Mesenchymal stem cell (in vitro differentiated cells and primary cell): ENCODE results near the gene FBN3.
"Not testable (repeated sequence)": the region's sequence is repeated elsewhere in the genome, so short reads cannot be mapped to it uniquely, and the experiment has no call there.

ENCODE experiments used
- DNase-seq: peaks from one replicate; pipeline ENCODE4 v3.0.0-alpha.2; 2013
- H2AFZ ChIP-seq: one replicate; pipeline ENCODE4 v1.6.1; 2013; ENCODE audit warnings: low read depth, mild to moderate bottlenecking, control low read depth, inconsistent platforms, low read length, moderate library complexity
- H2AK5ac ChIP-seq: 2 replicates; pipeline ENCODE4 v1.6.1; 2013; ENCODE audit warnings: low read length, moderate library complexity, mild to moderate bottlenecking, inconsistent platforms; ENCODE audit not compliant: severe bottlenecking
- H2BK120ac ChIP-seq: one replicate; pipeline ENCODE4 v1.6.1; 2013; ENCODE audit warnings: low read depth, mild to moderate bottlenecking, inconsistent platforms, low read length, moderate library complexity
- H2BK12ac ChIP-seq, 2 experiments: one replicate each; pipeline ENCODE4 v1.6.1; 2013; ENCODE audit warnings: inconsistent platforms in 2 of 2, low read length in 2 of 2, mild to moderate bottlenecking in 2 of 2, moderate library complexity in 2 of 2, control low read depth in 1 of 2
- H2BK15ac ChIP-seq: one replicate; pipeline ENCODE4 v1.6.1; 2013; ENCODE audit warnings: mild to moderate bottlenecking, low read depth, inconsistent platforms; ENCODE audit not compliant: poor library complexity, severe bottlenecking
- H2BK5ac ChIP-seq: 2 replicates; pipeline ENCODE4 v1.6.1; 2013; ENCODE audit warnings: low read depth, mild to moderate bottlenecking, low read length, control low read depth, inconsistent platforms; ENCODE audit not compliant: poor library complexity, severe bottlenecking
- H3K14ac ChIP-seq, 2 experiments: one replicate each; pipeline ENCODE4 v1.6.1; 2013; ENCODE audit warnings: inconsistent platforms in 2 of 2, low read length in 2 of 2, control low read depth in 1 of 2, mild to moderate bottlenecking in 1 of 2, moderate library complexity in 1 of 2
- H3K18ac ChIP-seq, 2 experiments: one replicate each; pipeline ENCODE4 v1.6.1; 2013; ENCODE audit warnings: inconsistent platforms in 2 of 2, low read length in 2 of 2, control low read depth in 1 of 2, low read depth in 1 of 2, mild to moderate bottlenecking in 1 of 2
- H3K23ac ChIP-seq, 2 experiments: one replicate each; pipeline ENCODE4 v1.6.1; 2013; ENCODE audit warnings: inconsistent platforms in 2 of 2, low read length in 2 of 2, mild to moderate bottlenecking in 2 of 2, moderate library complexity in 2 of 2, control low read depth in 1 of 2
- H3K27ac ChIP-seq: 2 replicates; pipeline ENCODE4 v1.5.1; 2013; ENCODE audit warnings: mild to moderate bottlenecking, moderate library complexity, low read length, control low read depth, inconsistent platforms; ENCODE audit not compliant: poor library complexity, severe bottlenecking
- H3K27me3 ChIP-seq, 2 experiments: 2 replicates each; pipeline versions ENCODE4 v1.6.1 to v1.7.0; 2013; ENCODE audit warnings: low read length in 2 of 2, mild to moderate bottlenecking in 2 of 2, moderate library complexity in 2 of 2, control low read depth in 1 of 2, inconsistent platforms in 1 of 2; ENCODE audit not compliant: control insufficient read depth in 1 of 2, insufficient read depth in 1 of 2
- H3K36me3 ChIP-seq, 2 experiments: 2 replicates each; pipeline versions ENCODE4 v1.6.1 to v1.7.0; 2013; ENCODE audit warnings: low read length in 2 of 2, control low read depth in 1 of 2, inconsistent platforms in 1 of 2, low read depth in 1 of 2, mild to moderate bottlenecking in 1 of 2; ENCODE audit not compliant: insufficient read depth in 2 of 2, control insufficient read depth in 1 of 2
- H3K4ac ChIP-seq, 2 experiments: one replicate each; pipeline ENCODE4 v1.6.1; 2013; ENCODE audit warnings: inconsistent platforms in 2 of 2, low read length in 2 of 2, mild to moderate bottlenecking in 2 of 2, moderate library complexity in 2 of 2, control low read depth in 1 of 2, low read depth in 1 of 2
- H3K4me1 ChIP-seq: 2 replicates; pipeline ENCODE4 v1.6.1; 2013; ENCODE audit warnings: low read depth, low read length, control low read depth; ENCODE audit not compliant: control insufficient read depth, insufficient read depth
- H3K4me2 ChIP-seq: 2 replicates; pipeline ENCODE4 v1.6.1; 2013; ENCODE audit warnings: low read length, mild to moderate bottlenecking, inconsistent platforms; ENCODE audit not compliant: poor library complexity, severe bottlenecking
- H3K4me3 ChIP-seq, 2 experiments: 2 replicates each; pipeline versions ENCODE4 v1.5.1 to v1.7.0; 2013; ENCODE audit warnings: low read length in 2 of 2, mild to moderate bottlenecking in 2 of 2, control low read depth in 1 of 2, low read depth in 1 of 2; ENCODE audit not compliant: insufficient read depth in 1 of 2
- H3K79me1 ChIP-seq: replicated peaks from 2 replicates; pipeline ENCODE4 v1.6.1; 2013; ENCODE audit warnings: mild to moderate bottlenecking, control low read depth, low read length, inconsistent platforms; ENCODE audit not compliant: poor library complexity, severe bottlenecking
- H3K9ac ChIP-seq: 2 replicates; pipeline ENCODE4 v1.7.0; 2013; ENCODE audit warnings: mild to moderate bottlenecking, low read length, moderate library complexity
- H3K9me3 ChIP-seq: 2 replicates; pipeline ENCODE4 v1.7.0; 2013; ENCODE audit warnings: mild to moderate bottlenecking, low read length; ENCODE audit not compliant: control insufficient read depth
- H4K8ac ChIP-seq: one replicate; pipeline ENCODE4 v1.6.1; 2013; ENCODE audit warnings: inconsistent platforms, mild to moderate bottlenecking, low read length, moderate library complexity
- H4K91ac ChIP-seq: one replicate; pipeline ENCODE4 v1.6.1; 2013; ENCODE audit warnings: mild to moderate bottlenecking, low read length, inconsistent platforms
- WGBS: methylation state at CpG from one replicate; pipeline ENCODE4 v1.1.7; 2013; ENCODE audit warnings: mixed read lengths; 5-methylcytosine and 5-hydroxymethylcytosine counted together

Gene FBN3

DNA sequence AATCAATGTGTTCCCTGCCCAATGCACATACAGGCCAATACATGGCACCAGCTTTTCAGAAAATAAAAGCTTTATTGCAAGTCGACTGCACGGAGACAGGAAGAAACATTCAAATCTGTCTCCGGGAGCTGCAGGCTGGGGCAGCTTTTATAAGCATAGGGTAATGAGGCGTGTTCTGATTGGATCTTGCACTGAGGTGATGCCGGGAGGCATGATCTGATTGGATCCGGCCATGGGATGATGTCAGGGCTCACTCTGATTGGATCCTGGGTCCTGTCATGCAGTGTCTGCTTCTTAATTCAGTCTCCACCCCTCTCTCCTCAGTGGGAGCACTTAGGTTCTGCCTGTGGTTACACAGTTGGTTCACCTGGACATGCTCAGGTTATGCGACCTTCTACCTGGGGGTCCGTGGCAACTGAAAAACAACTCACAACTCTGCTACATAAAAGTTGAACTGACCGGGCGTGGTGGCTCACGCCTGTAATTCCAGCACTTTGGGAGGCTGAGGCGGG lies 11.8 kb upstream of the FBN3 start:
- H3K27ac ChIP-seq: no peak overlapping the region
- no peak overlapping the region for H3K4me3 ChIP-seq
- no peak overlapping the region for H2BK5ac ChIP-seq
- no peak overlapping the region for H2BK12ac ChIP-seq
- H2AK5ac ChIP-seq: no peak overlapping the region
- no peak overlapping the region for H2AFZ ChIP-seq
- 72% methylated on average over 12 of the region's 12 CpGs for WGBS
- no peak overlapping the region for H4K91ac ChIP-seq
- no peaks in the 10 kb centered on the region for H3K9me3 ChIP-seq
- H4K8ac ChIP-seq: no peak overlapping the region
- no peak overlapping the region for H3K18ac ChIP-seq
- H2BK15ac ChIP-seq: no peak overlapping the region
- no peaks in the 10 kb centered on the region for H3K79me1 ChIP-seq
- H3K36me3 ChIP-seq: no peaks in the 10 kb centered on the region
- H3K23ac ChIP-seq: no peak overlapping the region
- no peak overlapping the region for H3K4me2 ChIP-seq
- DNase-seq: no peak
- no peak overlapping the region for H3K14ac ChIP-seq
- no peak overlapping the region for H3K9ac ChIP-seq
- no peak overlapping the region for H3K4ac ChIP-seq
- H3K4me1 ChIP-seq: no peaks in the 10 kb centered on the region
- no peak overlapping the region for H2BK120ac ChIP-seq
- H3K27me3 ChIP-seq: peaks cover 0 to 9% of the 10 kb centered on the region in 2 experiments

GRCh38 chr19:8159322-8159721 lies 9.9 kb upstream of the FBN3 start:
- not testable (repeated sequence) for H2AK5ac ChIP-seq, DNase-seq, H3K18ac ChIP-seq, H3K9ac ChIP-seq, H2AFZ ChIP-seq, H3K36me3 ChIP-seq, H3K4ac ChIP-seq, H3K9me3 ChIP-seq, H3K14ac ChIP-seq, H3K4me2 ChIP-seq, H3K27ac ChIP-seq, H4K91ac ChIP-seq, H2BK5ac ChIP-seq, H2BK15ac ChIP-seq, H2BK12ac ChIP-seq, H3K4me1 ChIP-seq, H2BK120ac ChIP-seq, H3K23ac ChIP-seq, H3K4me3 ChIP-seq, H3K79me1 ChIP-seq, H4K8ac ChIP-seq
- WGBS: 64% methylated on average over 5 of the region's 5 CpGs
- peaks cover 0 to 15% of the 10 kb centered on the region in 2 experiments for H3K27me3 ChIP-seq

- no peak overlapping the region for H3K27ac ChIP-seq
- no peak overlapping the region for H2AFZ ChIP-seq
- no peaks in the 10 kb centered on the region for H3K79me1 ChIP-seq
- H2BK120ac ChIP-seq: no peak overlapping the region
- H3K9ac ChIP-seq: no peak overlapping the region
- no peak overlapping the region for H3K18ac ChIP-seq
- 68% methylated on average over 14 of the region's 14 CpGs for WGBS
- H3K36me3 ChIP-seq: no peaks in the 10 kb centered on the region
- peak; percentile 77 for DNase-seq
- H3K4me3 ChIP-seq: no peak overlapping the region
- H3K4ac ChIP-seq: no peak overlapping the region
- H3K4me2 ChIP-seq: no peak overlapping the region
- H3K23ac ChIP-seq: no peak overlapping the region
- H2AK5ac ChIP-seq: no peak overlapping the region
- peaks cover 0 to 16% of the 10 kb centered on the region in 2 experiments for H3K27me3 ChIP-seq
- H2BK15ac ChIP-seq: no peak overlapping the region
- no peak overlapping the region for H3K14ac ChIP-seq
- no peak overlapping the region for H4K91ac ChIP-seq
- no peak overlapping the region for H2BK5ac ChIP-seq
- H2BK12ac ChIP-seq: no peak overlapping the region
- no peak overlapping the region for H4K8ac ChIP-seq
- peaks cover 8% of the 10 kb centered on the region for H3K4me1 ChIP-seq
- H3K9me3 ChIP-seq: no peaks in the 10 kb centered on the region
Measured at GRCh38 chr19:8158411-8159074, 9.2 kb upstream of the FBN3 start.

- no peak overlapping the region for H3K23ac ChIP-seq
- H3K36me3 ChIP-seq: no peaks in the 10 kb centered on the region
- no peak overlapping the region for H3K4me2 ChIP-seq
- no peak overlapping the region for H2AFZ ChIP-seq
- peaks cover 23 to 44% of the 10 kb centered on the region in 2 experiments for H3K27me3 ChIP-seq
- no peak overlapping the region for H3K9ac ChIP-seq
- H3K79me1 ChIP-seq: no peaks in the 10 kb centered on the region
- H4K8ac ChIP-seq: no peak overlapping the region
- no peak overlapping the region for H3K27ac ChIP-seq
- no peak overlapping the region for H2BK5ac ChIP-seq
- peak overlapping the region in 1 of 2 experiments; percentile 80 for H2BK12ac ChIP-seq
- no peak overlapping the region for H2AK5ac ChIP-seq
- peak overlapping the region in 1 of 2 experiments; percentile 75 for H3K18ac ChIP-seq
- no peak overlapping the region for H2BK15ac ChIP-seq
- no peaks in the 10 kb centered on the region for H3K9me3 ChIP-seq
- H2BK120ac ChIP-seq: no peak overlapping the region
- 97% methylated on average over 1 of the region's 2 CpGs for WGBS
- H3K4me1 ChIP-seq: peaks cover 8% of the 10 kb centered on the region
- no peak overlapping the region for H3K14ac ChIP-seq
- no peak overlapping the region for H3K4me3 ChIP-seq
- no peak overlapping the region for H4K91ac ChIP-seq
- no peak for DNase-seq
- H3K4ac ChIP-seq: no peak overlapping the region
Measured at GRCh38 chr19:8155318-8155717, 5.9 kb upstream of the FBN3 start.
